Thyroid gland (tissue), 4 donors: ENCODE measurements around the gene RBBP8. TPM values are rescaled to one million over a fixed set of nuclear protein-coding genes. Genes with fewer than 3 reads are reported as not detected.

Experiments
- DNase-seq, 2 donors: peaks; one replicate each; pipeline ENCODE4 v3.0.0-alpha.2; 2019
- H3K27ac ChIP-seq, 3 donors: fragments of 200-600 bp; sonication (generic); 1 replicate in 2 of 3; 2 replicates in 1 of 3; pipeline ENCODE4 v1.5.1; 2016 to 2019; ENCODE audit warnings: mild to moderate bottlenecking in 1 of 3, moderate library complexity in 1 of 3
- H3K27me3 ChIP-seq: fragments of 200-600 bp; sonication (generic); one replicate; pipeline ENCODE4 v1.5.1; 2019
- H3K36me3 ChIP-seq, 2 donors: fragments of 200-600 bp; sonication (generic); one replicate each; pipeline ENCODE4 v1.5.1; 2016 to 2019
- H3K4me1 ChIP-seq, 2 donors: fragments of 200-600 bp; sonication (generic); one replicate each; pipeline ENCODE4 v1.5.1; 2017 to 2019
- H3K4me3 ChIP-seq, 3 donors: fragments of 200-600 bp; sonication (generic); replicated peaks in 1 of 3; 1 replicate in 2 of 3; 2 replicates in 1 of 3; pipeline ENCODE4 v1.5.1; 2016; ENCODE audit warnings: mild to moderate bottlenecking in 1 of 3
- H3K9me3 ChIP-seq: fragments of 200-600 bp; sonication (generic); one replicate; pipeline ENCODE4 v1.5.1; 2017
- CTCF ChIP-seq, 6 experiments: fragments of 200-600 bp in 3 of 6; fragments of 450-650 bp in 3 of 6; sonication (generic) in 3 of 6; IDR thresholded peaks; one replicate each; pipeline ENCODE4 v1.5.1; 2016 to 2019; ENCODE audit warnings: antibody characterized with exemption in 6 of 6, mild to moderate bottlenecking in 2 of 6, inconsistent platforms in 1 of 6, moderate library complexity in 1 of 6
- POLR2A ChIP-seq, 2 donors: fragments of 450-650 bp; IDR thresholded peaks; one replicate each; pipeline ENCODE4 v1.6.1; 2017; ENCODE audit warnings: antibody characterized with exemption in 2 of 2, mild to moderate bottlenecking in 2 of 2, moderate library complexity in 1 of 2
- WGBS, 2 donors: methylation state at CpG; one replicate each; pipeline ENCODE4 v1.1.5; 2017; 5-methylcytosine and 5-hydroxymethylcytosine counted together
- intact Hi-C: fragments of 100-400 bp; cut with DNase I; formaldehyde crosslinking; loops from one replicate; pipeline ENCODE4 v1.15.1; 2023
- total RNA-seq, 4 donors: library from RNA; depleted of rRNA; stranded (reverse); fragments of >200 nt; gene quantifications; one replicate each; pipeline ENCODE4 v1.2.3, GENCODE V29; 2016

Gene RBBP8
- total RNA-seq, 4 donors from 2014 or later, result 29.2 to 51.3 (median 42.5) TPM

GRCh38 chr18:22915337-22915736 lies 17.8 kb upstream of the RBBP8 start:
- H3K4me3 ChIP-seq, result no peak overlapping the region
- no peak overlapping the region for H3K27ac ChIP-seq
- TF ChIP-seq POLR2A (IDR thresholded peaks at IDR 0.05) (no peak), CTCF (IDR thresholded peaks at IDR 0.05) (no peak)
- H3K36me3 ChIP-seq, result no peaks in the 10 kb centered on the region
- H3K27me3 ChIP-seq, result no peaks in the 10 kb centered on the region
- H3K4me1 ChIP-seq, result peaks cover 19 to 29% of the 10 kb centered on the region in 2 donors
- H3K9me3 ChIP-seq, result no peaks in the 10 kb centered on the region
- intact Hi-C loops, result no loop called here
- DNase-seq, result no peak

GRCh38 chr18:22921772-22922171 lies 11.4 kb upstream of the RBBP8 start:
- H3K4me1 ChIP-seq, result no peaks in the 10 kb centered on the region
- H3K9me3 ChIP-seq, result no peaks in the 10 kb centered on the region
- H3K4me3 ChIP-seq, result no peak overlapping the region
- DNase-seq, result no peak
- no peak for TF ChIP-seq CTCF (IDR thresholded peaks at IDR 0.05)
- TF ChIP-seq POLR2A (IDR thresholded peaks at IDR 0.05), result no peak
- H3K27me3 ChIP-seq, result no peaks in the 10 kb centered on the region
- intact Hi-C loops, result no loop called here
- no peaks in the 10 kb centered on the region for H3K36me3 ChIP-seq
- 57 to 59% methylated on average over 3 of the region's 3 CpGs for WGBS, 2 donors
- H3K27ac ChIP-seq, result no peak overlapping the region

- Histone ChIP-seq H3K27ac (no peak overlapping the region), H3K36me3 (no peaks in the 10 kb centered on the region), H3K4me1 (peaks cover under 1 to 1% of the 10 kb centered on the region in 2 donors), H3K27me3 (no peaks in the 10 kb centered on the region), H3K4me3 (no peak overlapping the region), H3K9me3 (no peaks in the 10 kb centered on the region)
- intact Hi-C loops, result no loop called here
- TF ChIP-seq CTCF (IDR thresholded peaks at IDR 0.05) (no peak), POLR2A (IDR thresholded peaks at IDR 0.05) (no peak)
- DNase-seq, result no peak
- 95 to 98% methylated on average over 2 of the region's 2 CpGs for WGBS, 2 donors
Measured at GRCh38 chr18:22924589-22924988, 8.5 kb upstream of the RBBP8 start.

GRCh38 chr18:22926454-22926853 lies 6.7 kb upstream of the RBBP8 start:
- DNase-seq, result no peak
- Histone ChIP-seq H3K27ac (no peak overlapping the region), H3K4me3 (no peak overlapping the region), H3K36me3 (no peaks in the 10 kb centered on the region), H3K27me3 (no peaks in the 10 kb centered on the region), H3K4me1 (peaks cover 3 to 5% of the 10 kb centered on the region in 2 donors), H3K9me3 (no peaks in the 10 kb centered on the region)
- intact Hi-C loops, result no loop called here
- TF ChIP-seq CTCF (IDR thresholded peaks at IDR 0.05), result no peak
- no peak for TF ChIP-seq POLR2A (IDR thresholded peaks at IDR 0.05)
- WGBS, 2 donors, result 74 to 75% methylated on average over 4 of the region's 4 CpGs

- Histone ChIP-seq H3K4me3 (no peak overlapping the region), H3K36me3 (no peaks in the 10 kb centered on the region), H3K4me1 (peaks cover 3 to 5% of the 10 kb centered on the region in 2 donors), H3K9me3 (no peaks in the 10 kb centered on the region), H3K27me3 (no peaks in the 10 kb centered on the region), H3K27ac (no peak overlapping the region)
- no peak for TF ChIP-seq CTCF (IDR thresholded peaks at IDR 0.05)
- TF ChIP-seq POLR2A (IDR thresholded peaks at IDR 0.05), result no peak
- WGBS, 2 donors, result 92 to 93% methylated on average over 3 of the region's 3 CpGs
- intact Hi-C loops, result no loop called here
- DNase-seq, result no peak
Measured at GRCh38 chr18:22928339-22928738, 4.8 kb upstream of the RBBP8 start.
